ENCODE data around the gene PROZ.

The PROZ gene

GRCh38 chr13:113178070-113178895 lies 19.8 kb downstream of the PROZ start:
- no peak for DNase-seq (ENCODE audit: low spot score)

DNA sequence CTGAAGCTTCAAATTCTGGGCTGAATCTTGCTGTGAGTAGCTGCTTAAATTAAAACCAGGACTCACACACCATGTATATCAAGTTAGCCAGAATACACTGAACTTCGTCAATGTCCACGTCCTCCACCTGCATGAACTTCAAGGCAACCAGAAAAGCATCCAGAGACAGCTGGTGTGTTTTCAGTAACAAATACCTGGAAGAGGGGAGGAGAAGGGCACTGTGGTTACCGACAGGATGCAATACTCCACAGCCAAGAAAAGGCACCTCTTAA lies 20.4 kb downstream of the PROZ start:
- no peak for DNase-seq (ENCODE audit: low spot score)

- no peak for DNase-seq (ENCODE audit: low spot score)
Observed at GRCh38 chr13:113179374-113180230, 21.2 kb downstream of the PROZ start.

DNA sequence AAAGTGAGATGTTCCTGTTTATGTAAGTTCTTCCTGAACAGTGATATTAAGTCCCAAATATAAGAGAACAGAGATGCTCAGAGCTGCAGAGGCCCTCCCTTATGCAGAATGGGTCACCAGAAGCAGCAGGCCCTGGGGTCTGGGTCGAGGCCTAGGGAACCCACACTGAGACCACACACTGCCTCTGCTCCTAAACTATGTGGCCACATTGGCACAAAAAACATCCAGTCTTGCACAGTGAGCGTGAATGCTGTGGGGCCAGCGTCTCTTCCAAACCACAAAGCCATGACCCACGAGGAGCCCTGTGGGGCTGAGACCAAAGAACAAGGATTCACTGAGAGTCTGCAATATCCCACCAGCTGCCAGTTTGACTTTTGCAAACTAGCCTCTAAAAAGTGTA lies 23.6 kb downstream of the PROZ start:
- no peak for DNase-seq (ENCODE audit: low spot score)

GRCh38 chr13:113183450-113184129 lies 25.1 kb downstream of the PROZ start:
- no peak for DNase-seq (ENCODE audit: low spot score)

DNA sequence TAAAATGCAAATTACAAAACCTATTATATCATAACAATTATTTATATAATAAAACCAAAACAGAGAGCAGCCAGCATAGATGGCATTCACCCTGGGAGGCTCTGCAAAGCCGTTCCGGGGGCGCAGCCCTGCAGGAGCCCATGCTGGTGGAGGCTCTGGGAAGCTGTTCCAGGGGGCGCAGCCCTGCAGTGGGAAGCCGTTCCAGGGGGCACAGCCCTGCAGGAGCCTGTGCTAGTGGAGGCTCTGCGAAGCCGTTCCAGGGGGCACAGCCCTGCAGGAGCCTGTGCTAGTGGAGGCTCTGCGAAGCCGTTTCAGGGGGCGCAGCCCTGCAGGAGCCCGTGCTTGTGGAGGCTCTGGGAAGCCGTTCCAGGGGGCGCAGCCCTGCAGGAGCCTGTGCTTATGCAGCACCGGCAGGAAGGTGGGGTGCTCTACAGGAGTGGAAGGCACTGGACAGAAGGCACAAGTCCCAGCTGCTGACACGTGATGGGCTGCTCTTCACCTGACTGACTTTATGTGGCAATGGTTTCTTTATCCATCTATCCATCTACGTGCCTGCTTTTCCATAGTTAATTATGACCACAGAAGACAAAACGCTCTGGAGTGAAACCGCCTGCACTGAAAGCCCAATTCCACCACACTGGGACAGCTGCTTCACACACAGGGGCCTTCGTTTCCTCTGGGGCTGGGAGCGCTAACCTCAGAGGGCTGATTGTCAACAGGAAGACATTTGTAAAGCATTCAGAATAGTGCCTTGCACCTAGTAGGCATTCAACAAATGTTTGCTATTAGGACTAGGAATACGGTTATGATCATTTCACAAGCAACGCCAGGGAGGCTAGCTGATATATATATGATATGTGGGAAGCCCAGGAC lies 26.4 kb downstream of the PROZ start:
- no peak for DNase-seq (ENCODE audit: low spot score)

DNA sequence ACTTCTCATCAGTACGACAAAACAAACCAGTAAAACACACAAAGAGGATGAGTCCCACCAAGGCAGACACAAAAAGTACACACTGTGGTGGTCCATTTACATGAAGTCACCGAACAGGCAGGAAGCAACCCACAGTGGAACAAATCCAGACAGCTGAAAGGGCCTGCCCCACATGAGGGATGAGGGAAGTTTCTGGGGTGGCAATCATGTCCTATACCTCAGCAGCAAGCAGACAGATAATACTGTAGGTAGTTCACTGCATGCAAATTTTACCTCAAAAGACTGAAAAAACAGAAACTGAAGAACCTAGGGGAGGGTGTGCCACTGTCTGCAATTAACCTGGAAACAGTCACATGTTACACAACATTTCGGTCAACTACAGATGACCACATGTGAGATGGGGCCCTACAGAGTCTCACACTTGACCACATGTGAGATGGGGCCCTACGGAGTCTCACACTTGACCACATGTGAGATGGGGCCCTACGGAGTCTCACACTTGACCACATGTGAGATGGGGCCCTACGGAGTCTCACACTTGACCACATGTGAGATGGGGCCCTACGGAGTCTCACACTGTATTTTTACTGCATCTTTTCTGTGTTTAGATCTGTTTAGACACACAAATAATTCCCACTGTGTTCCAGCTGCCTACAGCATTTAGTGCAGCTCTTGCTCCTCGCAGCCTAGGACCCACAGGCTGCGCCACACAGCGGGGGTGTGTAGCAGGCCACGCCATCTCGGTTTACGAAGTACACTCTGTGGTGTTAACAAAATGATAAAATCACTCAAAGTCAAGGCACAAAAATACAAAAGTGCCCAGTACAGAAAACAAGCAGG lies 27.8 kb downstream of the PROZ start:
- DNase-seq (ENCODE audit: low spot score), result no peak

DNA sequence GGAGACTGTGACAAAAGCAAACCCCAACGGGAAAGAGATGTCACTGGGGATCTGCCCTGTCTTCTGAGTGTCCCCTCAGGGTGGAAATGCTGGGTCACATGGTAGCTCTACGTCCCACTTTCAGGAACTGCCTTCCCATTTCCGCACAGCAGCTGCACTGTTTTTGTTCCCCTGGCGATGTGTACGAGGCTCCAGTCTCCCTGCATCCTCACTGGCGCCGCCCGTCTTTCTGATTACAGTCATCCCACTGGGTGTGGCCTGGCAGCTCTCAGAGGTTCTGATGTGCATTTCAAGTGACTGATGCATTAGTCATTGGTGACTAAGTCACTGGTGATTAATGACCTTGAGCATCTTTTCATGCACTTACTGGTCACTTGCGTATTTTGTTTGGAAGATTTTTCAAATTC lies 28.8 kb downstream of the PROZ start:
- peak; percentile 97 for DNase-seq (ENCODE audit: low spot score)

DNA sequence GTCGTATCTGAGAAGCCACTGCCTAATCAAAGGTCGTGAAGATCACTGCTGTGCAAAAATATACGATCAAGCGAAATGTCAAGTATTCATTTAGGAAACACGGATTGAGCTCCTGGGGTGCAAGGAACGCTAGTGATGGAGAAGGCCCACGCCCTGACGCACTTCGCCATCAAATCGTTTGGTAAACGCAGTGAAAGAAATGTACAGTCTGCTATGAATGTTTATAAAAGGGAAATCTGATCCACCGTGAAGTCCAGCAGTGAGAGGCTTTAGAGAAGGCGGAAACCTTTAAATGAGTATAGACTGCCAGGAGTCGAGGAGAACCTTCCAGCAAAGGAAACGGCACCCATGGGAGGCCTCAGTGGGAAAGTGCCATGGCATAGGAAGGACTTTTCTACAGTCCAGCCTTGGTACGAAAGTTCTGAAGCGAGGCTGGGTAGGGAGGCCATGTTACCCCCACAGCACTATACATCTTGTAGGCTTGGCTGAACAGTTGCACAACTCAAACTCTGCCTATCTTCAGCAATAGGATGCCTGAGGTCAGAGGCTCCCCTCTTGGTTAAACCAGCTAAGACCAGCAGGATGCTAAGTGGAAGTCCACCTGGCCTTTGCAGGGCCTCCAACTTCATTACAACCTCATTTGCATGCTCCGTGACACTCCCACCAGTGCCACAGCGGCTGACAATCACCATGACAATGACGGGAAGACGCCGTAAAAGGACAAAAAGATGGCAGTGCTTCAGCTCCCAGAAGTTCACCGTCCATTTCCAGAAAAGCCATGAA lies 29.6 kb downstream of the PROZ start:
- no peak for DNase-seq (ENCODE audit: low spot score)

DNA sequence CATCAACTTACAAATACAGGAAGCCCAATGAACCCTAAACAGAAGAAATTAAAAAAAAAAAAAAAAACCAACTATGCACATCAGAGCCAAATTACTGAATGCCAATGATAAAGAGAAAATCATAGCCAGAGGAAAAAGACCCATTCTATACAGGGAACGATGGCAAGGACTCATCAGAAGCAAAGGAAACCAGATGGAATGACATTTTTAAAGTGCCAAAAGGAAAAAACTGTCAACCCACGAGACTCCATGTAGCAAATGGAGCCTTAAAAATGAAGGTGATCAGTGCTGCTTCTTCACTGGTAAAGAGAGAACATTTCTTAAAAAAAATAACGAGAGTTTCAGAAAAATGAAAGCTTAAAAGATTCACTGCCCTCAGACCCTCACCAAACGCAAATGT lies 31.7 kb downstream of the PROZ start:
- DNase-seq (ENCODE audit: low spot score), result no peak

GRCh38 chr13:113192279-113192678 lies 33.8 kb downstream of the PROZ start:
- no peak for DNase-seq (ENCODE audit: low spot score)

GRCh38 chr13:113192902-113193301 lies 34.5 kb downstream of the PROZ start:
- DNase-seq (ENCODE audit: low spot score), result no peak

DNA sequence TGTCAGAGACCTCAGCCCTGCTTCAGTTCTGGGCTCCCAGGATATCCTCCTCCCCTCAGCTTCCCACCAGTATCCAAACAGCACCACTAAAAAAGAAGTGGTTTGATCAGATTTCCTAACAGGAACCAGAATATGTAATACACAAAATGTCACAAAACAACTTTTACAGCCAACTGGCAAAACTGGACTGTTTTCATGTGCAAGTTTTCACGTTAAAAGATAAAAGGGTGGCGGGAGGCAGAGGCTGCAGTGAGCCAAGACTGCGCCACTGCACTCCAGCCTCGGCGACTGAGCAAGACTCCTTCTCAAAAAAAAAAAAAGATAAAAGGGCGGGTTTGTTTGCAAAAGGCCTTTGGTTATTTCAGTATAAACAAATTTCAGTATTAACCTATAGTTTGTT lies 36.9 kb downstream of the PROZ start:
- DNase-seq (ENCODE audit: low spot score), result no peak

- no peak for DNase-seq (ENCODE audit: low spot score)
Observed at GRCh38 chr13:113196970-113197737, 38.7 kb downstream of the PROZ start.

DNA sequence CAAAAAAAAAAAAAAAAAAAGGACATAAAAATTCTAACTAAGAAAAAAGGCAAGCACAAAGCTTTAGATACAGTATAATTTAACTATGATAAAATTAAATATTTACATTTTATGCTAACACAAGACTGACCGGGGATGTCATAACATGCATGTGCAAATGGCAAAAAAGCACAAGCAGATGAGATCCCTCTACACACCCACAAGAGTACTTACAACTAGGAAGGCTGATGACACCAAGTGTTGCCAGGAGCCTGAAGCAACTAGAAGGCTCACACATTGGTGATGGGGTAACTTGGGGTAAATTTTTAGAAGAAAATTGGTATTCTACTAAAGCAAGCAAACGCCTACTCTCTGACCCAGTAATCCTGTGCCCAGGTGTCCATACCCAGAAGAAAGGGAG lies 43.4 kb downstream of the PROZ start:
- DNase-seq (ENCODE audit: low spot score), result no peak

GRCh38 chr13:113202912-113203311 lies 44.5 kb downstream of the PROZ start:
- DNase-seq (ENCODE audit: low spot score), result no peak

GRCh38 chr13:113203507-113204377 lies 45.3 kb downstream of the PROZ start:
- DNase-seq (ENCODE audit: low spot score), result no peak

- DNase-seq (ENCODE audit: low spot score), result no peak
Observed at GRCh38 chr13:113204378-113204734, 45.9 kb downstream of the PROZ start.
